Endothelial cell of umbilical vein (primary cell): ENCODE measurements around the gene EEF1AKMT3. TPM values are rescaled to one million over a fixed set of nuclear protein-coding genes. Genes with fewer than 3 reads are reported as not detected.

Source experiments
- BruUV-seq: library from RNA; stranded (reverse); fragments of 400-500 nt; replicated peaks from 2 replicates; lab custom pipeline; 2021; lab: Mats Ljungman, UMichigan
- CTCF ChIA-PET: fragments of 300-600, 350-600 bp; sonication (Branson Sonifier 250); formaldehyde crosslinking; loops from one replicate; lab custom pipeline; 2021; ENCODE audit warnings: antibody characterized with exemption, inconsistent platforms; lab: Charles Lee
- POLR2A ChIA-PET: fragments of 300-600, 350-600 bp; sonication (Branson Sonifier 250); formaldehyde crosslinking; loops from one replicate; lab custom pipeline; 2021; ENCODE audit warnings: antibody characterized with exemption, inconsistent platforms; lab: Charles Lee
- DNase-seq: peaks from one replicate; pipeline ENCODE4 v3.0.0-alpha.2; 2011; ENCODE audit warnings: low read depth, low spot score
- FAIRE-seq: peaks from 2 replicates; lab custom pipeline; 2011; peaks lifted over from hg19 to GRCh38; lab: Jason Lieb, UNC
- H2AFZ ChIP-seq: 2 replicates; pipeline ENCODE4 v1.6.0; 2012; ENCODE audit warnings: low read depth, low read length, control low read depth, inconsistent platforms
- H3K27ac ChIP-seq: 2 replicates; pipeline ENCODE4 v1.5.1; 2011; ENCODE audit warnings: low read depth, mild to moderate bottlenecking, control low read depth, low read length, moderate library complexity; ENCODE audit not compliant: insufficient read depth
- H3K27me3 ChIP-seq, 2 experiments: 2 replicates each; pipeline versions ENCODE4 v1.6.0 to v1.6.1; 2011; ENCODE audit warnings: low read length in 2 of 2, mixed read lengths in 1 of 2; ENCODE audit not compliant: control insufficient read depth in 2 of 2, insufficient read depth in 2 of 2
- H3K36me3 ChIP-seq, 2 experiments: 2 replicates in 1 of 2; 3 replicates in 1 of 2; pipeline ENCODE4 v1.5.1; 2011; ENCODE audit warnings: low read length in 2 of 2, mild to moderate bottlenecking in 1 of 2, moderate library complexity in 1 of 2; ENCODE audit not compliant: control insufficient read depth in 2 of 2, insufficient read depth in 2 of 2; ENCODE audit errors: extremely low read depth in 1 of 2
- H3K4me1 ChIP-seq: 3 replicates; pipeline ENCODE4 v1.5.1; 2011; ENCODE audit warnings: mild to moderate bottlenecking, low read length; ENCODE audit not compliant: control insufficient read depth, insufficient read depth; ENCODE audit errors: extremely low read depth
- H3K4me2 ChIP-seq: 2 replicates; pipeline ENCODE4 v1.6.1; 2011; ENCODE audit warnings: low read length, control low read depth, mixed read lengths; ENCODE audit not compliant: insufficient read depth
- H3K4me3 ChIP-seq, 3 experiments: fragments of 200-600 bp in 1 of 3; sonication (generic), shearing (Covaris generic) in 1 of 3; replicated peaks in 1 of 3; 2 replicates each; pipeline ENCODE4 v1.5.1; 2011 to 2016; ENCODE audit warnings: control low read depth in 3 of 3, low read length in 3 of 3, mild to moderate bottlenecking in 2 of 3, inconsistent platforms in 1 of 3, low read depth in 1 of 3, moderate library complexity in 1 of 3; ENCODE audit not compliant: insufficient read depth in 1 of 3
- H3K79me2 ChIP-seq: 2 replicates; pipeline ENCODE4 v1.6.0; 2012; ENCODE audit warnings: low read length, inconsistent platforms; ENCODE audit not compliant: control insufficient read depth, insufficient read depth
- H3K9ac ChIP-seq: replicated peaks from 2 replicates; pipeline ENCODE3; 2011; ENCODE audit warnings: low read length, control low read depth; ENCODE audit not compliant: insufficient read depth; ENCODE audit errors: extremely low read depth
- H3K9me1 ChIP-seq: replicated peaks from 3 replicates; pipeline ENCODE4 v1.6.0; 2011; ENCODE audit warnings: mild to moderate bottlenecking, low read length; ENCODE audit not compliant: control insufficient read depth, insufficient read depth; ENCODE audit errors: extremely low read depth
- H3K9me3 ChIP-seq: replicated peaks from 2 replicates; pipeline ENCODE4 v1.5.1; 2012; ENCODE audit warnings: low read length, inconsistent platforms; ENCODE audit not compliant: control insufficient read depth, insufficient read depth
- H4K20me1 ChIP-seq: replicated peaks from 2 replicates; pipeline ENCODE3; 2011; ENCODE audit warnings: mild to moderate bottlenecking, low read length; ENCODE audit not compliant: control insufficient read depth, insufficient read depth; ENCODE audit errors: extremely low read depth
- EZH2 ChIP-seq: IDR thresholded peaks from 2 replicates; pipeline ENCODE4 v1.6.1; 2012; ENCODE audit warnings: borderline replicate concordance, low read depth, mild to moderate bottlenecking, moderate library complexity, low read length, inconsistent platforms; ENCODE audit not compliant: severe bottlenecking
- POLR2AphosphoS5 ChIP-seq: IDR thresholded peaks from 2 replicates; pipeline ENCODE4 v1.6.1; 2012; ENCODE audit warnings: low read depth, mild to moderate bottlenecking, control low read depth, low read length, moderate library complexity; ENCODE audit not compliant: insufficient read depth
- dilution Hi-C: fragments of 300-500 bp; cut with MboI; formaldehyde crosslinking; loops from one replicate; pipeline ENCODE4 v1.15.0; 2019; ENCODE audit warnings: low sequenced_read_pairs; ENCODE audit not compliant: extremely low pct_ligation_motif_present
- intact Hi-C: fragments of 100-400 bp; cut with micrococcal nuclease; formaldehyde crosslinking; loops from one replicate; pipeline ENCODE4 v1.10.0; 2022
- polyA plus RNA-seq, 4 experiments: library from polyadenylated mRNA; depleted of rRNA in 3 of 4; stranded (reverse) in 3 of 4; unstranded in 1 of 4; fragments of >200 nt; gene quantifications; 2 replicates each; pipeline versions ENCODE4 v1.2.1 to v1.2.3, GENCODE V29; 2011 to 2012; ENCODE audit warnings: missing spikeins in 1 of 4
- total RNA-seq: library from RNA; stranded (reverse); gene quantifications from 2 replicates; pipeline ENCODE4 v1.2.3, GENCODE V29; 2021

EEF1AKMT3 gene
- total and polyA plus RNA-seq, 2 donors (not counting 3 experiments of a cell fraction or from before 2014, with no cell fraction given) = 7.9 to 8.8 TPM

DNA sequence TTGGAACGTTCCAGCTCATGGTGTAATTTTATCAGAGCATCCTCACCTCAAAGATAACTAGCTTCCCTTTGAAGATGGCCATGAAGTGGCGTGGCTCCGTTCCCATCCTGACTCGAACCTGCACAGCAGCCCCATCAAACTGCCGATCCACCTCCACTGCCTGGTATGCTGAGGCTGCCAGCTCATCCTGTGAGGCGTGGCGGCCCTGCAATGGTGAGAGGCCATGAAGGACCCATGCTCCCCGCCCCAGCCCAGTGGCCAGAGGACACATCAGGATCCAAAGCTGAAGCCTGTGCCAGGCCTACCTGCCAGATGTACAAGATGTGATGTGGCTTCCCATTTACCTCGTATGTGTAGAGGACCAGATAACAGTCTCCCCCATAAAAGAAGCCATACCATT lies 34.9 kb downstream of the EEF1AKMT3 start:
- no peak overlapping the region for H3K4me3 ChIP-seq
- no peaks in the 10 kb centered on the region for H4K20me1 ChIP-seq
- no peak for TF ChIP-seq EZH2
- intact Hi-C loops (no loop called here), dilution Hi-C loops (no loop called here)
- no peak overlapping the region for H2AFZ ChIP-seq
- POLR2A ChIA-PET = no interaction called here
- no peak overlapping the region for H3K4me2 ChIP-seq
- H3K9me1 ChIP-seq = no peaks in the 10 kb centered on the region
- H3K27ac ChIP-seq = no peak overlapping the region
- FAIRE-seq = no peak
- no peak overlapping the region for H3K9ac ChIP-seq
- no peaks in the 10 kb centered on the region for H3K27me3 ChIP-seq
- CTCF ChIA-PET = interaction anchor here (0.5 to 1.2 kb wide), 3 partner anchors 9 to 172 kb away, joined by 3 read pairs; no protein-coding TSS in a partner anchor
- H3K4me1 ChIP-seq = no peaks in the 10 kb centered on the region
- H3K9me3 ChIP-seq = no peaks in the 10 kb centered on the region
- H3K36me3 ChIP-seq = peaks cover 0 to 8% of the 10 kb centered on the region in 2 experiments
- DNase-seq = no peak
- BruUV-seq = no TSS peak
- no peaks in the 10 kb centered on the region for H3K79me2 ChIP-seq

DNA sequence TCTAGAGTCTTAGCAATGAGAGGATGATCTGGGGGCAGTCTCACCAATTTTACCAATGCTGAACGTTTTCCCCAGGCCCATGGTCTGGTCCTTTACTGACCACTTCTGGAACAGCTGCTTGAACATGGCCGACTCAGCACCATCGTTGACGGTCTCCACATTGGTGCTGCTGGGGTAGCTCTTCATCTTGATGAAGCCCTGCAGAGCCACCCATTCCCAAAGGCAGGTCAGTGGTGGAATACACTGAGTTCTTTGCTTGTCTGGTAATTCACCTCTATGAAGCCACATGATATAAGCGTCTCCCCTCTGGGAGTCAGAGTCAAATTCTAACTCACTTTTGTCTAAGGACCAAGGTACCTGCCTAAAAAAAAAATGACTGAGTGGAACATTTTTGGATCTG lies 35.9 kb downstream of the EEF1AKMT3 start:
- Histone ChIP-seq H3K36me3 (peaks cover 0 to 8% of the 10 kb centered on the region in 2 experiments), H3K4me3 (no peak overlapping the region), H3K9me3 (no peaks in the 10 kb centered on the region), H3K79me2 (no peaks in the 10 kb centered on the region), H3K4me1 (no peaks in the 10 kb centered on the region), H3K4me2 (no peak overlapping the region), H3K9ac (no peak overlapping the region), H3K27ac (no peak overlapping the region), H3K9me1 (no peaks in the 10 kb centered on the region), H4K20me1 (no peaks in the 10 kb centered on the region), H2AFZ (no peak overlapping the region), H3K27me3 (no peaks in the 10 kb centered on the region)
- intact Hi-C loops (no loop called here), dilution Hi-C loops (no loop called here)
- DNase-seq = no peak
- CTCF ChIA-PET = interaction anchor here (1.0 kb wide), 1 partner anchor 15 kb away, joined by 3 read pairs; no protein-coding TSS in a partner anchor
- no peak for TF ChIP-seq POLR2AphosphoS5
- no TSS peak for BruUV-seq
- no peak for FAIRE-seq
- POLR2A ChIA-PET = no interaction called here
